Loucy (cell line): Measurements from ENCODE around the gene TCN2.
A peak's percentile ranks its signal among the peaks of the same experiment; 100 is the strongest.

ENCODE experiments used
- H2AFZ ChIP-seq: fragments of 200-600 bp; sonication (generic); 2 replicates; pipeline ENCODE4 v1.6.0; 2016; ENCODE audit warnings: antibody characterized with exemption, mild to moderate bottlenecking, low read length, moderate library complexity
- H3F3A ChIP-seq: fragments of 200-600 bp; 2 replicates; pipeline ENCODE4 v1.6.0; 2016; ENCODE audit warnings: antibody characterized with exemption, low read depth, mild to moderate bottlenecking
- H3K27me3 ChIP-seq: fragments of 200-600 bp; sonication (generic); 2 replicates; pipeline ENCODE4 v1.6.1; 2014; ENCODE audit warnings: low read length, mild to moderate bottlenecking; ENCODE audit not compliant: insufficient read depth, poor library complexity, severe bottlenecking
- H3K36me3 ChIP-seq: fragments of 200-600 bp; sonication (generic); 2 replicates; pipeline ENCODE4 v1.6.1; 2016; ENCODE audit warnings: low read length; ENCODE audit not compliant: insufficient read depth
- H3K4me1 ChIP-seq: fragments of 200-600 bp; sonication (generic); 2 replicates; pipeline ENCODE4 v1.5.1; 2014; ENCODE audit warnings: low read length, mild to moderate bottlenecking; ENCODE audit not compliant: insufficient read depth, poor library complexity, severe bottlenecking
- H3K4me2 ChIP-seq: fragments of 200-600 bp; sonication (generic); 2 replicates; pipeline ENCODE4 v1.6.0; 2014; ENCODE audit warnings: antibody characterized with exemption, low read length, low read depth, mild to moderate bottlenecking; ENCODE audit not compliant: poor library complexity, severe bottlenecking
- H3K4me3 ChIP-seq: fragments of 200-600 bp; sonication (generic); 2 replicates; pipeline ENCODE4 v1.5.1; 2014; ENCODE audit warnings: low read length, mild to moderate bottlenecking, mixed read lengths; ENCODE audit not compliant: poor library complexity, severe bottlenecking
- H3K79me2 ChIP-seq: fragments of 200-600 bp; sonication (generic); 2 replicates; pipeline ENCODE4 v1.6.1; 2014; ENCODE audit warnings: low read length; ENCODE audit not compliant: insufficient read depth
- H3K9ac ChIP-seq: fragments of 200-600 bp; sonication (generic); 2 replicates; pipeline ENCODE4 v1.6.0; 2014; ENCODE audit warnings: mild to moderate bottlenecking, low read depth, low read length, moderate library complexity; ENCODE audit not compliant: poor library complexity, severe bottlenecking
- H3K9me2 ChIP-seq: fragments of 200-600 bp; sonication (generic); replicated peaks from 2 replicates; pipeline ENCODE4 v1.6.1; 2016; ENCODE audit warnings: low read depth, low read length, mixed read lengths
- H3K9me3 ChIP-seq: fragments of 200-600 bp; sonication (generic); 2 replicates; pipeline ENCODE4 v1.6.1; 2014; ENCODE audit warnings: mild to moderate bottlenecking, antibody characterized with exemption, low read length, low read depth; ENCODE audit not compliant: insufficient read depth
- H4K20me1 ChIP-seq: fragments of 200-600 bp; sonication (generic); 2 replicates; pipeline ENCODE4 v1.6.0; 2014; ENCODE audit warnings: antibody characterized with exemption, low read length, mild to moderate bottlenecking; ENCODE audit not compliant: insufficient read depth, poor library complexity, severe bottlenecking
- CTCF ChIP-seq: fragments of 200-600 bp; sonication (generic); conservative IDR thresholded peaks from 2 replicates; pipeline ENCODE4 v1.5.1; 2014; ENCODE audit warnings: mild to moderate bottlenecking, antibody characterized with exemption, low read length
- EZH2phosphoT487 ChIP-seq: fragments of 200-600 bp; IDR thresholded peaks from 2 replicates; pipeline ENCODE4 v1.6.1; 2018; ENCODE audit warnings: antibody characterized with exemption, mild to moderate bottlenecking, moderate library complexity, borderline replicate concordance

TCN2 gene

GRCh38 chr22:30603801-30604200 is 3.2 kb upstream of the TCN2 start:
- H4K20me1 ChIP-seq: no peaks in the 10 kb centered on the region
- H3K36me3 ChIP-seq: no peaks in the 10 kb centered on the region
- no peak overlapping the region for H3K4me3 ChIP-seq
- H2AFZ ChIP-seq: no peak overlapping the region
- H3K9me2 ChIP-seq: no peaks in the 10 kb centered on the region
- TF ChIP-seq EZH2phosphoT487: no peak
- no peak for TF ChIP-seq CTCF
- peaks cover 27% of the 10 kb centered on the region for H3K4me1 ChIP-seq
- H3K9ac ChIP-seq: no peak overlapping the region
- H3K79me2 ChIP-seq: no peaks in the 10 kb centered on the region
- H3F3A ChIP-seq: 0 out of 2 replicates have a peak, but pooled peaks cover 4% of the 10 kb centered on the region
- H3K27me3 ChIP-seq: no peaks in the 10 kb centered on the region
- no peaks in the 10 kb centered on the region for H3K9me3 ChIP-seq
- H3K4me2 ChIP-seq: no peak overlapping the region

- Histone ChIP-seq H3K27me3 (no peaks in the 10 kb centered on the region), H3K9me2 (no peaks in the 10 kb centered on the region), H3K9me3 (no peaks in the 10 kb centered on the region), H3K4me3 (no peak overlapping the region), H3F3A (0 out of 2 replicates have a peak, but pooled peaks cover 4% of the 10 kb centered on the region), H3K79me2 (no peaks in the 10 kb centered on the region), H3K4me2 (no peak overlapping the region), H3K36me3 (no peaks in the 10 kb centered on the region), H4K20me1 (no peaks in the 10 kb centered on the region), H3K4me1 (peaks cover 35% of the 10 kb centered on the region), H3K9ac (no peak overlapping the region), H2AFZ (no peak overlapping the region)
- TF ChIP-seq EZH2phosphoT487: no peak
- no peak for TF ChIP-seq CTCF
Observed at GRCh38 chr22:30604723-30605122, 2.3 kb upstream of the TCN2 start.

GRCh38 chr22:30605449-30606110 is 1.4 kb upstream of the TCN2 start:
- H3K4me3 ChIP-seq: peak overlapping the region; percentile 87
- H3K27me3 ChIP-seq: no peaks in the 10 kb centered on the region
- no peaks in the 10 kb centered on the region for H3K79me2 ChIP-seq
- no peaks in the 10 kb centered on the region for H4K20me1 ChIP-seq
- 0 out of 2 replicates have a peak, but pooled peaks cover 4% of the 10 kb centered on the region for H3F3A ChIP-seq
- no peaks in the 10 kb centered on the region for H3K9me2 ChIP-seq
- H3K36me3 ChIP-seq: no peaks in the 10 kb centered on the region
- H3K4me1 ChIP-seq: peaks cover 35% of the 10 kb centered on the region
- no peaks in the 10 kb centered on the region for H3K9me3 ChIP-seq
- peak overlapping the region; percentile 94; the same call in 1 of the 2 replicates for H2AFZ ChIP-seq
- H3K4me2 ChIP-seq: peak overlapping the region; percentile 92
- peak overlapping the region; percentile 70 for H3K9ac ChIP-seq
- TF ChIP-seq CTCF (peak; percentile 84), EZH2phosphoT487 (no peak)
